RPMI8226 (cell line): Measurements from ENCODE around the gene C8A.

ENCODE experiments used
- DNase-seq: peaks from one replicate; pipeline ENCODE4 v3.0.0-alpha.2; 2015

Gene C8A

DNA sequence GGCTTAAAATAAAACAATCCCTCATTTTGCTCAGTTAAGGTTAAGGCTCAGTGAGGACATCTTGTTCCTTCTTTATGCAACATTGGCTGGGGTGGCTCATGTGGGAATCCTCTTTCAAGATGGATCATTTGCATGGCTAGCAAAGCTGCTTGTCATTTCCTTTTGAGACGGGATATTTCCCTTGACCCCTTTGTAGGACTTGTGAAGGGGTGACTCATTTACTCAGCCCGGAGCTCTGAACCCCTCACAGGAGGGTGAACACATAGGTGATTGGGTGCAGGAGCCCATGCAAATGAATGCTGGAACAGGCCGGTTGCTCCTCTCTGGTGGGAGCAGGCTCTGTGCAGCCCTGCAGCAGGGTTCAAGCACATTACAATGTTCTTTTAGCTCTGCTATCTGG, 15.8 kb upstream of the C8A start:
- no peak for DNase-seq

DNA sequence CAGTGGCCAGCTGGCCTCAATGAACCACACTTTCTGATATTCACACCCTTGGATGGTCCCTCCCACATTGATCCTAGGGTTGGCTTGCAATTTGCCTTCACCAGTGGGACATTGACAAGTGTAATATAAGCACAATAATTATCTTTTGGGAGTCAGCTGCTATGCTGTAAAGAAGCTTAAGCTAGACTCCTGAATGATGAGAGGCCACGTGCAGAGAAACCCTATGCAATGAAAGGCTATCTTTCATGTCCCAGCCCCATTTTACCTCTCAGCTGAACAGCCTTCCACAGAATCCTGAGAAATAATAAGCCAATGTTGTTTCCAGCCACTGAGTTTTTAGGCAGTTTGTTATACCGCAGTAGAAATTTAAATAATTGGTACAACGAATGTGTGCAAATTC, 11.1 kb upstream of the C8A start:
- DNase-seq = no peak

DNA sequence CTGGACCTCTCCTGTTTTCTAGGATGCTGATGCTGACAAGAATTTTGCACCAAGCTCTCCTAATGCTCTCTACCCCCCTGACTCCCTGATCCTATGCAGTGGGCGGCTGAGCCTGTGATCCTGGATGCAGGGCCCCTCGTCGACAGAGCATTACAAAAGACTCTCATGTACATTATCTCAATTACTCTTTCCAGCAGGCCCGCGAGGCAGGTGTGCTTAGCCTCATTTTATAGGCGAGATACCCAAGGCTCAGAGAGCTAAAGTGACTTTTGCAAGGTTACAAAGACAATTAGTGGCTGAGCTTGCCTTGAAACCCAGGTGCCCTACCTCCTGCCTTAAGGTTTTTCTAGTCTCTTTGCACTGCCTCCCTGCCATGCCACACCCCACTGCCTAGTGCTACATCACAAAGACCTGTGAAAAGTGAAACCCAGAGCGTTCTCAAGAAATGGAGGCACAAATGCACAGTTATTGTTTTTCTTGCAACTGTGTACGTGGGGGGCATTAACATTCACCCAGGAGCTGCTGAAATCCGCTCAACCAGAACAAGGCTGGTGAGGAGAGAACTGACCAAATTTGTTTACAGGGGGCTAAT, 10.0 kb upstream of the C8A start:
- no peak for DNase-seq

DNA sequence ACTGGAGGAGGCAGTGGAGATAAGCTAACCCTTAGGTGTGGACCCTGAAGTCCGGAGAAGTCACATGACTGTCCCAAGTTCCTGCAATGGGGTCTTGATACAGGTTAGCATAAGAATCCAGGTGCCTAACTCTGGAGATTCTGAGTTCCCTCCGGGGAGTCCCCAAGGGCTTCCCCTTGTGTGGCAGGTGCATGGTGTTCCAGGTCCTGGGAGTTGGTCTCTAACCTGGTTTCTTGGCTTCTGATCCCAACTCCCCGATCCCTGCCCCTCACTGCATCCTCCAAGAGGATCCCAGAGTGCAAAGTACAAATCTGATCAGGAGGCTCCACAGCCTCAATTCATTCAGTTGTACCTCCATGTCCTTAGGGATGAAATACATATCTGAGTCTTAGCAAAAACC, 9.3 kb upstream of the C8A start:
- no peak for DNase-seq

DNA sequence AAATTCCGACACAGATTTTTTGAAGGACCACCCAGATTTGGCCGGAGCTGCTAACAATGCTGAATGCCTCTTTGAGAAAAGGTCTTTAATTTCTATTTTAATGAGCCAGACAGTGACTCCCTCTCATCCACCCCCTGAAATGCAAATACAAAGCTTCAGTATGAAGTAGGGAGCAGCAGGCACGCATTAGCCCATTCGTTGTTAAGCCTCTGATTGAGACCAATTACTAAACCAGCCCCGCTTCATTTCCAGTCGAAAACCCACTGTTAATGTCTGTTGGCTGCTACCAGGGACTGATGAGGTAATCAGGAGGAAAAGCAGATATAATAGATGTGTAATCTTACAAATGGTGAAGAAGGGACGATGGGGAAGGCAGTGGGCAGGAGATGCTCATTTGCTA, 4.8 kb upstream of the C8A start:
- no peak for DNase-seq

DNA sequence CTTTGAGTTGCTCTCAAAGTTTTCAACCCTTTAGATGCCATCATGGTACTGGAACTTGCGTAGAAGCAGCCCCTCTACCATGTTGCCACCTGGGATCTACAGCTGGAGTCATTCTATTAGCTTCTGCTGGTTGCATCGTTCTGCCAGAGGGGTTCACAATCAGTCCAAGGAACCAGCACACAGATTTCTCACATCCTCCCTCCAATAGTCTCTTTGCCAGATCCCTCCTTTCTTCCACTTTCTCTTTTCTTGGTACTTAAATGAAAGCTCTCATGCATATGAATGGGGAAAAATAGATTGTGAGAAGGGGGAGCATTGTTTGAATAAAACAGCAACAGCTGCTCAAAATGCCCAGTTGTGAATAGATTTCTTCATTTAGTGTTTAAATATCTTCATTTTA, 4.2 kb upstream of the C8A start:
- no peak for DNase-seq

DNA sequence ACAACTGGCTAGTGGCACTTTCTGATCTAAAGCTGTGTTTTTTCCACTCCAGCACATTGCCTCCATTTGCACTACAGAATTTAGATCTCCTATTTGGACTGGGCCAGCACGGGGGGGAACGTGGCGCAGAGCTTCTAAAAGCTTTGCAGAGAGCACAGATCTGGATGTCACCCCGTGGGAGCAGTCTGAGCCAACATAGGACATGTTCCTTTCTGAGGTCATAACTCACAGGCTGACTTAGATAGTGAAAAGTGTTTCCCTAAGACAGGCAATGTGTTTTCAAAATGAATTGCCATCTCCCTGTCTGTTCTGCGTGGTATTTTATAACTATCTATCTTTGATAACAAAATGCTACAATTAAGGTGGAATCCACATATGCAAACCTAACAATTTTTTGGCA, 3.7 kb upstream of the C8A start:
- DNase-seq = no peak

DNA sequence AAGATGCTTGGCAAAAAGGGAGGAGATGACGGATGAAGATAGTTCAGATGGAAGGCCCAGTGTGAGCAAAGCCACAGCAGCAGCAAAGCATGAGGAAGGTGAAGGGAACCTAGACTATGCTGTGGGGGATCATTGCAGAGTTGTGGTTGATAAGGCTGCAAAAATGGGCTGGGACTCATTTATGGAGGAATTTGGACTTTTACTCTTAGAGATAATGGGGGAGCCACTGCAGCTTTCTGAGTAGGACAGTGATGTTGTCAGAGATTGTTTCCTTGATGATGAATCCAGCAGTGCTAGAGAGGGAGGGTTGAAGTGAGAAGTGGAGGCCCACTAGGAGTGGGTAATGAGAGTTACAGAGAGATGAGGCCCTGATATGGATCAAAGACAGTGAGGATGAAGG, 2.1 kb upstream of the C8A start:
- DNase-seq = no peak

DNA sequence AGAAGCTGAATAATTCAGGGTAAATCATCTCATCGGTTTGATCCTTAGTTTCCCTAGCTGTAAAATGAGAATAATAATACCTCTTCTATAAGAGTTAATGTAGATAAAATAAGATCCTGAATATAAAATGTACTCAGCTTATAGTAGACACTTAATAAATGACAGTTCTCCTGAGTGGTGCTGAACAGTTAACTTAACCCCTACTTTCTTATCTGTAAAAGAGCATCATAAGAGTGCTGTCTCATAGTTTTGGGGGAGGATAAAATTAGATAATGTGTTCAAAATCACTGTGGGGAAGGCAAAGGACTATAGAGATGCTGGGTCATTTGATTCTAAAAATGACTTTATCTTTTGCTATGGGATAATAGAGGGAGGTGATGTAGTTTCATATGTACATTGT, 593 bp downstream of the C8A start:
- no peak for DNase-seq

DNA sequence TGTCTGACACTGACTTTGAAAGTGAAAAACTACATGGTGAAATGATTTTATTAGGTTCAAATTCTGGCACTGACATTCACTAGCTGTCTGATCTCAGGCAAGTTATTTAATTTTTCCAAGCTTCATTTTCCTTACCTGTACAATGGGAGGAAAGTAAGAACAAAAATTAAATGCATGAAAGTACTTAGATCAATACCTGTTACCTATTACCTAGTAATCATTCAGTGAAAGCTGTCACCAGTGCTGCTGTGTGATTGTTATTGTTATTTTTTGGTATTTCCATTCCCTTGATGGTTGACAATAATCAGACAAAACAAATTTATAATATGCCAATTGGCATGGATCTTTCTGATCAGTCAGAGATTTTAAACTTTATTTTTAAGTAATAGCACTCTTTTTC, 1.6 kb downstream of the C8A start:
- DNase-seq = no peak

DNA sequence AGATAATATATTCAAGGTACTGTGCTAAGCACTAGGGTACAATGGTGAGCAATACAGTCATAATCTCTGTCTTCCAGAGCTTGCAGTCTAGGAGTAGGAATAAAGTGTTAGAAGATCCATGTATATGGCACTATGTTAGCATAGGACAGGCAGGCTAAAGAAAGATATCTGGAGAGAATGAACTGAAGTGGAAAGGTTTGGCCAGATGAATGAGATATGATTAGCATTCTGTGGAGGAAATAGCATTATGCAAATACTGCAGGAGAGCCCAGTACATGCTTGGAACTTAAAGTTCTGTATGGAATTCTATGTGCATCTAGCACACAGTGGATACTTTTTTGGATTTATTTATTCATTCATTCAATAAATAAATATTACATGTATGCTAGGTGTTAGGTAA, 4.7 kb downstream of the C8A start:
- DNase-seq = no peak

DNA sequence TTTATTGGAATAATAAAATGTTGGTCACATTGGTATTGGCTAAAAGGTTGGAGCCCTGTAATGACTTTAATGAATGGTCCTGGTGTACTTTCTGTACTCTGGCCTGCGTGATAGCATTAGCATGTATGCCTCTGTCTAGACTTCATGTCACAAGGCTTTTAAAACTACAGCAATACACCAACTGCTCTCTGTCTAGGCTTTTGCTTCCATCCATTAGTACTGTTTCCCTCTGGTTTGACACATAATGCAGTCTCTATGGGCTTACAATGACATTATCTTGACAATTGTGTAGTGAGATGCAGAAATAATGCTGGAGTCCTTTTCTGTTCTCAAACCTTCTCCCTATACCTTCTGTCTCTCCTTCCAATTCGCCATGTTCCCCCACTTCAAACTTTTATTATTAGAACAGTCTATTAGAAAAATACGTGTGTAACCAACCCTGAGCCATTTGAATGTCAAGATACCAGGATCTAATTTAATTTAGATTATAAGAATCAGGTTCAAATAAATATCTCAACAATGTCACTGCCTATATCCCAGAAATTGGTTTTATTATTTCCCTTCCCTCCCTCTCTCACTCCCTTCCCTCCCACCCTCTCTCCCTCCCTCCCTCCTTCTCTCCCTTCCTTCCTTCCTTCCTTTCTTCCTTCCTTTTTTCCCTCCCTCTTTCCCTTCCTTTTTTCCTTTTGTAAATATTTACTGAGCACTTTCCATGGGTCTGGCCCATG, 8.8 kb downstream of the C8A start:
- DNase-seq = no peak

DNA sequence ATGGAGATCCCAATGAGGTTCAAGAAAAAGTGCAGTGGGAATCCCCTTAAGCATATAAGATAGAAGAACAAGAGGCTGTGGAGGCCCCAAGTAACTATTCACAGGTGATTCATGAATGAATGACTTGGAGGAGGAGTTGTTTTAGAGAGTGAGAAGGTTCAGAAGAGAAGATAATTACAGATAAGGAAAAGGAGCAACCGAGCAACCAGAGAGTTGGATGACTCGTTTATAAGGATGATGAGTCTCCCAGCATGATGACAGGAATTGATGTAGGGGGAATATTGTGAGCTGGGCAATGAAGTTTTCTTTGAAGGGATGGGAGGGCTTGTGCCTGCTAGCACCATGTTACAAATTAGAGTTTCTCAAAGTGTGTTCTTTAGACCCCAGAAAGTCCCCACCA, 9.8 kb downstream of the C8A start:
- DNase-seq = no peak

DNA sequence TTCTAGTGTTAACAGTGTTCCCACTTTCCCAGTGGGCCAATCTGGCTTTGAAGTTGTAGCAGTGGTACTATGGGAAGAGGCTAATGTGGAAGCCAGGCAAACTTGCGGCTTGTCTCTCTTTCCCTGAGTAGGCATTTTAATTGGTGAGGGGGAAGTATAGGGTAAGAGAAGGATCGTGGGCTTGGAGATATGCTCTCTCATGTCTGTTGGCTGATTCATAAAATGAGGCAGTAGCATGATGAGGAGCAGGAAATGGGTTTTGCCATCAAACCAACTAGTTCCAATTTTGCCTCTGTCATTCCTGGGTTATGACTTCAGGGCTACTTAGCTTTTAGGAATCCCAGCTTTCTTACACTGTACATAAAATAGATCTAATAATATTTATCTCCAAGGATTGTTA, 12.1 kb downstream of the C8A start:
- no peak for DNase-seq

DNA sequence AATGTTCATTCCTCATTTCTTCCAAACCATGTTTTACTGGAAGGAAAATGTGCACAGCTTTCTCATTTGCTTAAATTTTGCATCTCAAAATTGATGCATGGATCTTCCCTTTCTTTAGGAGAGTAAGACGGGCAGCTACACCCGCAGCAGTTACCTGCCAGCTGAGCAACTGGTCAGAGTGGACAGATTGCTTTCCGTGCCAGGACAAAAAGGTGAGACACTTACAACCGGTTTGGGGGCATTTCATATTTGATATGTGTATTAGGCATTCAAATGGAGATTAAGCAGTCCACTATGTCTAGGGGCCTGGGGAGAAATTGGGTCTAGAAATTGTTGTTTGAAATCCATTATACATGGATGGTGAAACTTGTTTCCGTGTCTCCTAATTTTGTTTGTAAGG, 12.9 kb downstream of the C8A start:
- no peak for DNase-seq

DNA sequence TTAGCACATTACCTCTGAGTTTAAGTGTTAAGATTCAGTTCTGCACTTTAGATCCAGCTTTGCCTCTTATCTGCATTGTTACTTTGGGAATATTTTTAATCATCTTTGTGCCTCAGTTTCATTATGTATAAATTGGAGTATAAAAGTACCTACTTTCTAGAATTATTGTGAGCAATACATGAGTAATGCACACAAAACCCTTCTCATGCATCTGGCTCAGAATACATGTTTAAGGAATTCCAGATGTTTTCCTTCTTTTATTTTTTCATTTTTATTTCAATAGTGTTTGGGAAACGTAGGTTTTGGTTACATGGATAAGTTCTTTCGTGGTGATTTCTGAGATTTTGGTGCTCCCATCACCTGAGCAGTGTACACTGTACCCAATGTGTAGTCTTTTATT, 14.2 kb downstream of the C8A start:
- no peak for DNase-seq

DNA sequence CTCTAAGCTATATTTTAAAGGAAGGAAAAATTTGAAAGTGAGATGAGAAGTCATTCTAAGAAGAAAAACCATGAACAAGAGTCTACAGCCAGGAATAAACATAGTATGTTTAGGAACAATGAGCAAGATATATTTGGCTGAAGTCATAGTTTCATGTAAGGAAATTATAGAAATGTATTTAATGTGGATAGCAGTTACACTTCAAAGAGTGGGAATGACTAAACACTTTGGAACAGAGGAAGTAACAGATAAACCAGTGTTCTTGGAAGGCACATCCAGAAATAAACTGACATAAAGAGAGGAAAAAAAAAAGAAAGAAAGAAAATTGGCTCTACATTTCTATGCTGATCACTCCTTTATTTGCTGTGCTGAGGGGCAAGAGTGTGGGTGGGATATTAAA, 18.0 kb downstream of the C8A start:
- DNase-seq = no peak

DNA sequence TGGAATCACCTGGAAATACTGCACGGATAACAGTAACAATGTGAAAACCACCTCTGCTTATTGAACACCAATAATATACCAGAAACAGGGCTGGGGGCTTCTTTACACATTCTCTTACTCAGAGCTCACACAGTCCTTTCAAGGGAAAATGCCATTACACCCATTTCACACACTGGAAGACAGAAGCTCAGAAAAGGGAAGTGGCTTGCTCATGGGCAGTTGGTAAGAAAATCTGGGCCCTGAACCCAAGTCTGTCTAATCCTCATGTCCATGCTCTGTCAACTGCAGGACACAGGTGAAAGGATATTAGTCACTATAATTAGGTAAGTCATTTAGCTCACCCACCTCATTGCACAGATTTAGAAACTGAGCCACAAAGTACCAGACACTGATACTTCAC, 18.6 kb downstream of the C8A start:
- no peak for DNase-seq

DNA sequence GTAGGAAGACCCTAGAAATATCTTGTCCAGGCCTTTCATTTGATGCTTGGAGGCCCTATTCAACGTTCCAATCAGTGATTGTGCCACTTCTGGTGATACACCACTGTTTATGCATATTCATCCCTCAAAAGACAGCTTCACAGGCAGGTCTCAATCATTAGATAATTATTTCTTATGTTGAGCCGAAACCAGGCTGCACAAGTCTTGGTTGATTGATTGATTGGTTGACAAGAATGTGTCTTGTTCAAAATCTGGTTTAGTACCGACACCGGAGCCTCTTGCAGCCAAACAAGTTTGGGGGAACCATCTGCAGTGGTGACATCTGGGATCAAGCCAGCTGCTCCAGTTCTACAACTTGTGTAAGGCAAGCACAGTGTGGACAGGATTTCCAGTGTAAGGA, 20.1 kb downstream of the C8A start:
- DNase-seq = no peak

DNA sequence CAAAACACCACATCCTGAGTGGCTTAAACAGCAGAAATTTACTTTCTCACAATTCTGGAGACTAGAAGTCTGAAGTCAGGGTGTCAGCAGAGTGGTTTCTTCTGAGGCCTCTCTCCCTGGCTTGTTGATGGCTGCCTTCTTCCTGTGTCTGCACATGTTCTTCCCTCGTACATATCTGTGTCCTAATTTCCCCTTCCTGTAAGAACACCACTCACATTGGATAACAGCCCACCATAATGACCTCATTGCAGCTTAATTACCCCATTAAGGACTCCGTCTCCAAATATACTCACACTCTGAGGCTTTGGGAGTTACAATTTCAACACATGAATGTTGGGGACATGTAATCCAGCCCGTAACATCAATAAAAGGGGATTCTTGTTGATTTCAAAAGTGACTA, 23.4 kb downstream of the C8A start:
- DNase-seq = no peak

DNA sequence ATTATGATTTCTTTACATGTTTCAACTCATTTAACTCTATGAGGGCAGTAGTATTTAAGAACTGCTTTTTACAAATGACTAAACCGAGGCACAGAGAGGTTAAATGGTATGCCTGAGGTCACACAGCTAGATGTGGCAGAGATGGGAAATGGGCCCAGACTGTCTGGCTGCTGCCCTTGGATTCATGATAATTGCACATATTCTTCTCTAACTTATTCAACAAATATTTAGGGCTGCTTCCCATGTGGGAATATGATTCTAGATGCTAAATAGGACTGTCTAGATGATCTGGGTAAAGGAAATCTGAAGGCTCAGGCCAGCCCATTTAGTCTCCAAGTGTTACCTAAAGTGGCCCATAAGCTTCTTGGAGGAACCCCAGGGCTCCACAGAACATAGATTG, 26.2 kb downstream of the C8A start:
- DNase-seq = no peak

DNA sequence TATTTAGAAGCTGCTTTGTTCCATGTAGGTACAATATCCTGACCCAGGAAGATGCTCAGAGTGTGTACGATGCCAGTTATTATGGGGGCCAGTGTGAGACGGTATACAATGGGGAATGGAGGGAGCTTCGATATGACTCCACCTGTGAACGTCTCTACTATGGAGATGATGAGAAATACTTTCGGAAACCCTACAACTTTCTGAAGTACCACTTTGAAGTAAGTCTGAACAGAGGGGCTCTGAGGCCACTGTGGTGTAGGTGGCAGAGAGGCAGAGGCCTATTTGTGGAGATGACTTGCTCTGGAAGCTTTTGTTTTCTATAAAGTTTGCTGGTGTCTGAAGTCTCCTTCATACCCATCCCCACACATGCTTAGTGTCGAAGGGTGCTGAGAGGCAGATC, 26.8 kb downstream of the C8A start:
- no peak for DNase-seq

DNA sequence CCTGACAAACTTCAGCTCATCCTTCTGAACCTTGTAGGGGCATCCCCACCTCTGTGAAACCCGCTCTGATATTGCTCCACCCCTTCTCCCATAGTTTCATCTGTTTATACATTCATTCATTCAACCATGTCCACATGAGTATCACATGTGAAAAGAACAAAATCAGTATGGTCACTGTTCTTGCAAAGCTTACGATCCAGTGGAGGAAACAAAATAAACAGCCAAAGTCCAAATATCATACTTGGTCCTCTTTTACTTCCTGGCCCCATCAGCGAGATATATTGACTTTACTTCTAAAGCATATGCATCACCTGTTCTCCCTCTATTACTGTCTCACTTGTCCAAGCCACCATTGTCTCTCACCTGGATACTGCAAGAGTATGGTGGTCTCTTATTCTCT, 35.6 kb downstream of the C8A start:
- no peak for DNase-seq

DNA sequence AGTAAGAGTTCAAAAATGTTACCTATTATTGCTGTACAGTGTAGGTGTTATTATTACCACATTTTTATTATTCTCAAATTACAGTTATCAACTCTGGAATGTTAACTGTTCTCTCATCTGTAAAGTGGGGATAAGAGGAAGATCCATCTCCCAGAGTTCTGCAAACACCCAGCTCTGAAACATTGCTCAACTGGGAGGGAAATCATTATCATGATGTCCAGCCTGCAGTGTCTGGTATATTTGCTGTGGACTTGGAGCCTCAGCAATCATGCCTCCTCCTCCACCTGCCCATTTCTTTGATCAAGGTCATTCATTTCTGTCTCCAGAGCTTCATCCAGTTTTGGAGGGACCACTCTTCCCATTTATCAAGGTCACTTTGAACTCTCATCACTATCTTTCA, 39.4 kb downstream of the C8A start:
- no peak for DNase-seq
